RWPE1 (cell line): ENCODE results near the gene PJA2.
"Not testable (repeated sequence)": the region's sequence is repeated elsewhere in the genome, so short reads cannot be mapped to it uniquely, and the experiment has no call there.

ENCODE experiments used
- CTCF ChIA-PET: fragments of 350-600 bp; sonication (Branson Sonifier 250); formaldehyde crosslinking; extraction: SDS; loops from one replicate; lab custom pipeline; 2021; lab: Yijun Ruan, JAX
- POLR2A ChIA-PET: fragments of 400-600 bp; formaldehyde crosslinking; extraction: SDS; loops from one replicate; lab custom pipeline; 2020; ENCODE audit warnings: antibody characterized with exemption; ENCODE audit not compliant: low non-redundant PET; lab: Yijun Ruan, JAX
- DNase-seq: peaks from one replicate; pipeline ENCODE4 v3.0.0; 2012; ENCODE audit warnings: low spot score
- H3K27ac ChIP-seq: fragments of 450-650 bp; 2 replicates; pipeline ENCODE4 v1.5.1; 2017
- TF ChIP-seq, protein P1 (sequence below): fragments of 450-650 bp; conservative IDR thresholded peaks from 2 replicates; pipeline ENCODE4 v1.5.1; 2017; ENCODE audit warnings: low read depth, mild to moderate bottlenecking

PJA2 gene

DNA sequence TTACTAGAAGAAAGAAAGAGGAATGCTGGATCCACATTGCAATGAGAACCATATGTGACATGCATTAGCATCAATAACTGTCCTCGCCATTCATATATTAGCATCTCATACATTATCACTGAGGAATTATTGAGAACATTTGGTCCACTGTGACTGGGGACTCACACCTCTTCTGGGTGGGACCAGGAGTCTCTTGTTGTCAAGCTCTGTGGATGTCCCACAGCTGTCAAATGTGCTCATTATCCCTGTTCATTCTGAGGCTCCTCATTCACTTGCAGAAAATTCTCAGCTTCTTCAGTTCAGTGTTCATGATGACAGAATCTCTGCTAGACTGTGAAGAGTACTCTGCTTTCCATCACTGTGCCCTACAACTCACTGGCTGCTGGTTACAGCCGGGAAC, 109.4 kb downstream of the PJA2 start:
- TF ChIP-seq, protein P1, sequence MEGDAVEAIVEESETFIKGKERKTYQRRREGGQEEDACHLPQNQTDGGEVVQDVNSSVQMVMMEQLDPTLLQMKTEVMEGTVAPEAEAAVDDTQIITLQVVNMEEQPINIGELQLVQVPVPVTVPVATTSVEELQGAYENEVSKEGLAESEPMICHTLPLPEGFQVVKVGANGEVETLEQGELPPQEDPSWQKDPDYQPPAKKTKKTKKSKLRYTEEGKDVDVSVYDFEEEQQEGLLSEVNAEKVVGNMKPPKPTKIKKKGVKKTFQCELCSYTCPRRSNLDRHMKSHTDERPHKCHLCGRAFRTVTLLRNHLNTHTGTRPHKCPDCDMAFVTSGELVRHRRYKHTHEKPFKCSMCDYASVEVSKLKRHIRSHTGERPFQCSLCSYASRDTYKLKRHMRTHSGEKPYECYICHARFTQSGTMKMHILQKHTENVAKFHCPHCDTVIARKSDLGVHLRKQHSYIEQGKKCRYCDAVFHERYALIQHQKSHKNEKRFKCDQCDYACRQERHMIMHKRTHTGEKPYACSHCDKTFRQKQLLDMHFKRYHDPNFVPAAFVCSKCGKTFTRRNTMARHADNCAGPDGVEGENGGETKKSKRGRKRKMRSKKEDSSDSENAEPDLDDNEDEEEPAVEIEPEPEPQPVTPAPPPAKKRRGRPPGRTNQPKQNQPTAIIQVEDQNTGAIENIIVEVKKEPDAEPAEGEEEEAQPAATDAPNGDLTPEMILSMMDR = no peak
- H3K27ac ChIP-seq = no peak overlapping the region
- CTCF ChIA-PET = interaction anchor here (0.6 kb wide), 2 partner anchors 658 to 659 kb away, joined by 3 read pairs; no protein-coding TSS in a partner anchor
- POLR2A ChIA-PET = no interaction called here
- DNase-seq = no peak

DNA sequence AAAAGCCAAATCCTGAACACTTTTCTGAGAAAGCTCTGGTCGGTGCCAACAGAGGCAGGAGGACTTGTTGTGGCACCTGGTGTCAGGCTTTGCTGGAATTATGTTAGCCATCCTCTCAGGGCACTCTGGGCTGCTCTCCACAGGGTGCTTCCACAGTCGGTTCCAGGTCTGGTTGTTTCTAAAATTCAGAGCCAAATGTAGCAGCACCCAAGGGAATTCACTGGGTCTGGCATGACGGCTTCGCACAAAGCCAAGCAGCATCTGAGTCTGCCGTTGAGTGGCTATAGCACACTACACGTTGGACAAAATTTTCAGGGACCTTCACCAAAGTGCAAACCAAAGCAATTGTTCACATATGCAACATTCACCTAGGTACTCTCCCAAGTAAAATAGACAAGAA, 110.2 kb downstream of the PJA2 start:
- ChIA-PET POLR2A (no interaction called here), CTCF (no interaction called here)
- no peak overlapping the region for H3K27ac ChIP-seq
- no peak for DNase-seq
- TF ChIP-seq, protein P1 = no peak

DNA sequence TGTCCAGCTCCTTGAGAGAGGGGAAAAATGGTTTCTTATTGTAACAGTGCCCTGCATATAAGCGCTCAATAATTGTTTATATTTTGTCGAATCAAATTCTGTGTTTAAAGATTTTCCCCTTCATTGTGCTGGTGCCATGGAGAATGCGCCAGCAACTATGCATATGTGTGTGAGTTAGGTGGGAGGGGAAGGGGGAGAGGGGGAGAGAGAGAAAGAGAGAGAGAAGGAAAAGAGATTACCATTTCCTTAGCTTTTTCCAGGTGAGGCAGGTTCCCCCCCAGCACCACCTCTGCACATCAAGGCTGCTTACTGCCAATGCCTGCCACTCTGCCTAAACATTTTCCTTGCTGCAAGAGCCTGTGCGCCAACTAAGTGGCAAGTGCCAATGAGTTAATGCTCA, 111.0 kb downstream of the PJA2 start:
- CTCF ChIA-PET = no interaction called here

DNA sequence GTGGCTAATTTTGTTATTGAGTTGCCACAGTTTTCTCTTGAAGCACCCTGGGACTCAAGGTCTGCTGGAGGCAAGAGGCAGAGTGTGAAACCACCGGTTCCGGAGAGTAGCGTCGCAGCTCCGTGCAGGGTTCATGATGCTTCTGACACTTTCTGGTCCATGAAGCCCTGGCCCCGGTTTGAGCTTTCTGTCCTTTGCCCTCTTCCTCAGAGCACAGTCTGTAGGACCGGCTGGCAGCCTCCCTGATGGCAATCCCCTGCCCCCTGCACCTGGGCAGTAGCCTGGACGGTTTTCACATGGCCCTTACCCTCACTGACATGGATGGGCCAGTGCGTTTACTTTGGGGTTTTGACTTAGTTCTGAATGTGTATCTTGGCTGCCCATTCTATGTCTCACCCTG, 111.9 kb downstream of the PJA2 start:
- no peak overlapping the region for H3K27ac ChIP-seq
- ChIA-PET CTCF (no interaction called here), POLR2A (no interaction called here)
- TF ChIP-seq, protein P1 = no peak
- no peak for DNase-seq

More for the DNA sequence above, 111.0 kb downstream of the PJA2 start:
- H3K27ac ChIP-seq = no peak overlapping the region
- TF ChIP-seq, protein P1 = no peak
- no peak for DNase-seq
- POLR2A ChIA-PET = no interaction called here

DNA sequence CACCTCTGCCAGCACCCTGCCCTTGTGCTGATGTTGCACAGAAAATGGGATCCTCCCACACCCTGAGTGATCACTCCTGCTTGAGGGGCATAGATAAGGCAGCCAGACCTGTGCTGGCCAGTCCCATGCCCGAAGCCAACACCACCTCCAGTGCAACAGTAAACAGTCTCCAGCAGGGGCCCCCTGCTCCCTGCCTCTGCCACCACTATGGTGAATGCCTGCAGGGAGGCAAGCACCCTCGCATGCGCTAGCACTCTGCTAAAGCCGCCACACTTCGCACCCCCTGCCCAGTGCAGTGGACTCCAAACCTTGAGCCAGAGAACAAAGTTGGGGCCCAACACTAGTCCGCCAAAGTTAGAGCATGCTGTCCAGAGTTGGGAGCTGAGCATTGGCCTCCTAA, 118.7 kb downstream of the PJA2 start:
- H3K27ac ChIP-seq = no peak overlapping the region
- ChIA-PET POLR2A (no interaction called here), CTCF (interaction anchor here (0.8 kb wide), 1 partner anchor 1343 kb away, joined by 3 read pairs; no protein-coding TSS in a partner anchor)
- no peak for DNase-seq
- TF ChIP-seq, protein P1 = no peak

DNA sequence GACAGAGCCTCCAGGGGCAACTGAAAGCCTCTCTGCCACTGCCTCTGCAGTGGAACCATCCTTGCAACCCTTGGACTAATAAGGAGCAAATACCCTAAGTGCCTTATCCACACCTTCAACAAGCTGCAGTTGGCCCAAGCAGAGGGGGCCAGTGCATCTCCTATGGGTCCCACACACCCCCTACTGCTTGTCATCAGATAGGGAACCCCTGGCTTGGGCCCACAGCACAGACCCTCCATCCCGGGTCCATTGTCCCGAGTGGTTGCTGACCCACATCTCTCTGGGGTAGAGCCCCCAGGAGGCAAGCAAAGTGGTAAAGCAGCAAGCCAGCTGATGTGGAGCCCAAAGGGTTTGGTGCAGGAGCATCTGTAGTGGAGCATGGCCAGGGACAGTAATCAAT, 119.5 kb downstream of the PJA2 start:
- TF ChIP-seq, protein P1 = no peak
- no peak overlapping the region for H3K27ac ChIP-seq
- ChIA-PET POLR2A (no interaction called here), CTCF (no interaction called here)
- no peak for DNase-seq

DNA sequence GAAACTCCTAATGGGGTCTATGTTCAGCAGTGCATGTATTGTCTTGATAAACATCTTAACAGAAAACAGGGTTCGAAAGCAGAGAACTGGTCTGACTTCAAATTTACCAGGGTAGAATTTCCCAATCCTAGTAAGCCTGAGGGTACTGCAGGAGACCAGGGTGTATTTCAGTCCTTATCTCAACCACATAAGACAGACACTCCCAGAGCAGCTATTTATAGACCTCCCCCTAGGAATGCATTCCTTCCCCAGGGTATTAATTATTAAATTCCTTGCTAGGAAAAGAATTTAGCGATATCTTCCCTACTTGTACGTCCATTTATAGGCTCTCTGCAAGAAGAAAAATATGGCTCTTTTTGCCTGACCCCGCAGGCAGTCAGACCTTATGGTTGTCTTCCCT, 123.1 kb downstream of the PJA2 start:
- CTCF ChIA-PET = not testable (repeated sequence)

More for the DNA sequence above, 123.1 kb downstream of the PJA2 start:
- DNase-seq, H3K27ac ChIP-seq, POLR2A ChIA-PET: not testable (repeated sequence)
